ENCODE results near the gene NXPE2.

The NXPE2 gene

DNA sequence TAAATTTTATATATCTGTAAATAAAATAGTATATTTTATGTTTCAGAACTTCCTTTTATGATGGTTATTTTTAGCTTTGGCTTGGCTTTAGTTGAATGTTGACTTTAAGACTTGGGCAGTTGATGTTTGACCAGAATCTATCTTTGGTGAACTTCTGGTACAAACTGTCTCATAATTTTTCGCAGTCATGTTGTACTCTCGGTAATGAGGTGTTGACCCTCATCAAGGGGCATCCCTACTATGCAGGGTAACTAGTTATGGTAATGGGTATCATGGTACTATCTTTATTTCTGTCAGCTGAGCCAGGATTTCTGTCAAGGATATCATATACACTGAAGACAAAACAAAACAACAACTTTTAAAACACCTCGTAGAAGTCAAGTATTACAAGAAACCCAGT lies 67.7 kb downstream of the NXPE2 start:
- FAIRE-seq: no peak
